Measurements from ENCODE around the gene DOCK8.

DOCK8 gene

DNA sequence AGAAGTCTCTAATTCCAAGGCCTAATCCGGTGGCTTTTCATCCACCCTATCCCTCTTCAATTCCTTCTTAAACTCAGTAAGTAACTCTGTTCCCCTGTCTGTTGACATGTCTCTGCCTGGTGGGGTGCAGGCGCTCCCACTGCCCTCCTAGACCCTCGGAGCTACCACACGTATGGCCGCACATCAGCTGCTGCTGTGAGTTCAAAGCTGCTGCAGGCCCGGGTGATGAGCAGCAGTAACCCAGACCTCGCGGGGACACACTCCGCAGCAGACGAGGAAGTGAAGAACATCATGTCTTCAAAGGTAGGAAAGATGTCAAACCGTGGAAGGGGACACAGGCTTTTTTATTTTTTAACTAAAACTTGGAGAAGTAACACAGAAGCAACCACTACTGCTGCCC lies 167.7 kb downstream of the DOCK8 start:
- POLR2A ChIA-PET, result no interaction called here
- CTCF ChIA-PET, result no interaction called here
- no peak for TF ChIP-seq BHLHE40 (IDR thresholded peaks at IDR 0.05; ENCODE audit: borderline replicate concordance)
- TF ChIP-seq, protein P1, sequence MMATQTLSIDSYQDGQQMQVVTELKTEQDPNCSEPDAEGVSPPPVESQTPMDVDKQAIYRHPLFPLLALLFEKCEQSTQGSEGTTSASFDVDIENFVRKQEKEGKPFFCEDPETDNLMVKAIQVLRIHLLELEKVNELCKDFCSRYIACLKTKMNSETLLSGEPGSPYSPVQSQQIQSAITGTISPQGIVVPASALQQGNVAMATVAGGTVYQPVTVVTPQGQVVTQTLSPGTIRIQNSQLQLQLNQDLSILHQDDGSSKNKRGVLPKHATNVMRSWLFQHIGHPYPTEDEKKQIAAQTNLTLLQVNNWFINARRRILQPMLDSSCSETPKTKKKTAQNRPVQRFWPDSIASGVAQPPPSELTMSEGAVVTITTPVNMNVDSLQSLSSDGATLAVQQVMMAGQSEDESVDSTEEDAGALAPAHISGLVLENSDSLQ (IDR thresholded peaks at IDR 0.05), result no peak
- TF ChIP-seq FOXM1 (IDR thresholded peaks at IDR 0.05; ENCODE audit: borderline replicate concordance), result no peak
- TF ChIP-seq HDGF (IDR thresholded peaks at IDR 0.05; ENCODE audit: borderline replicate concordance), result no peak
- TF ChIP-seq LEF1 (IDR thresholded peaks at IDR 0.05; ENCODE audit: borderline replicate concordance), result no peak
- TF ChIP-seq FOXA1 (IDR thresholded peaks at IDR 0.05), result no peak
- TF ChIP-seq FOXK2 (IDR thresholded peaks at IDR 0.05), result no peak
- TF ChIP-seq ZNF384 (IDR thresholded peaks at IDR 0.05), result no peak
- no peak for TF ChIP-seq TARDBP (IDR thresholded peaks at IDR 0.05)
- DNase-seq (ENCODE audit: extremely low spot score), result no peak

- DNase-seq (ENCODE audit: extremely low spot score), result peak; percentile 53
- CTCF ChIA-PET, result no interaction called here
- no peak for TF ChIP-seq NFRKB (IDR thresholded peaks at IDR 0.05)
- TF ChIP-seq TARDBP (IDR thresholded peaks at IDR 0.05), result no peak
- TF ChIP-seq HDGF (IDR thresholded peaks at IDR 0.05; ENCODE audit: borderline replicate concordance), result no peak
- TF ChIP-seq L3MBTL2 (conservative IDR thresholded peaks at IDR 0.05), result no peak
- TF ChIP-seq SUZ12 (IDR thresholded peaks at IDR 0.05), result no peak
- no peak for TF ChIP-seq ELF4 (IDR thresholded peaks at IDR 0.05)
- no peak for TF ChIP-seq SP1 (IDR thresholded peaks at IDR 0.05)
- TF ChIP-seq FOXM1 (IDR thresholded peaks at IDR 0.05; ENCODE audit: borderline replicate concordance), result no peak
- TF ChIP-seq, protein P1 (IDR thresholded peaks at IDR 0.05), result no peak
- TF ChIP-seq CTBP1 (IDR thresholded peaks at IDR 0.05; ENCODE audit: borderline replicate concordance), result no peak
- POLR2A ChIA-PET, result no interaction called here
Observed at GRCh38 chr9:385818-386398, 171.2 kb downstream of the DOCK8 start.

DNA sequence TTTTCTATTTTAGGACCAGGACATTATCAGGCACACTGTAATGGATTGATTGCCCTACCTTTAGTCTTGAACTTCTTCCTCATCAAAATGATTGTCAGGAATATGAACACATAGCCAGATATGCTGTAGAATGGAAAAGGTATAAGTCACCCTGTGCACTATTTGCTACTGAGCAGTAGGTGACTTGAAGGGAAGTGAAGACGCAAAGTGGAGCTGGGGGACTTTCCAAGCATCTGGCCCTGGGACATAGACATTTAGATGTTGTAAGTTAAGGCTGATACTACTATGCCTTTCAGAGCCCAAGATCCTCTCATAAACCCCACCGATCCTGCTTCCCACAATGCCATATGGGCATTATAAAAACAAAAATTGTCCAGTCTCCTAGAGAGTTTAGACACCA lies 174.5 kb downstream of the DOCK8 start:
- ChIA-PET POLR2A (no interaction called here), CTCF (no interaction called here)
- no peak for DNase-seq (ENCODE audit: extremely low spot score)
- no peak for TF ChIP-seq SP1 (IDR thresholded peaks at IDR 0.05)
- no peak for TF ChIP-seq HDGF (IDR thresholded peaks at IDR 0.05; ENCODE audit: borderline replicate concordance)
- TF ChIP-seq, protein P1 (IDR thresholded peaks at IDR 0.05), result no peak
- TF ChIP-seq TARDBP (IDR thresholded peaks at IDR 0.05), result no peak
- no peak for TF ChIP-seq ELF4 (IDR thresholded peaks at IDR 0.05)
- no peak for TF ChIP-seq LEF1 (IDR thresholded peaks at IDR 0.05; ENCODE audit: borderline replicate concordance)
- TF ChIP-seq FOXM1 (IDR thresholded peaks at IDR 0.05; ENCODE audit: borderline replicate concordance), result no peak
- no peak for TF ChIP-seq FOXA1 (IDR thresholded peaks at IDR 0.05)
- no peak for TF ChIP-seq BHLHE40 (IDR thresholded peaks at IDR 0.05; ENCODE audit: borderline replicate concordance)
- TF ChIP-seq ZNF384 (IDR thresholded peaks at IDR 0.05), result no peak

DNA sequence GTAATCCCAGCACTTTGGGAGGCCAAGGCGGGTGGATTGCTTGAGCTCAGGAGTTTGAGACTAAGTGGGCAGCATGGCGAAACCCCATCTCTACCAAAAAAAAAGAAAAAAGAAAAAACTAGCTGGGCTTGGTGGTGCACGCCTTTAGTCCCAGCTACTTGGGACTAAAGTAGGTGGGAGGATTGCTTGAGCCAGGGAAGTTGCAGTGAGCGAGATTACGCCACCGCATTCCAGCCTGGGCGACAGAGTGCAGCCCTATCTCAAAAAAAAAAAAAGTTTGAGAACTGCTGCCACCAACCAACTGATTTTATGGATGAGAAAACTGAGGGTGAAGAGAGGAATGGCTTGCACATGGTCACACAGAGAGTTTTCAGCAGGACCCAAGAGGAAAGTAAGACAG lies 175.1 kb downstream of the DOCK8 start:
- no peak for DNase-seq (ENCODE audit: extremely low spot score)
- CTCF ChIA-PET, result no interaction called here
- POLR2A ChIA-PET, result no interaction called here
- TF ChIP-seq HDGF (IDR thresholded peaks at IDR 0.05; ENCODE audit: borderline replicate concordance), result no peak
- TF ChIP-seq, protein P1 (IDR thresholded peaks at IDR 0.05), result no peak
- no peak for TF ChIP-seq FOXM1 (IDR thresholded peaks at IDR 0.05; ENCODE audit: borderline replicate concordance)
- no peak for TF ChIP-seq ARNT (IDR thresholded peaks at IDR 0.05)
- TF ChIP-seq ELF4 (IDR thresholded peaks at IDR 0.05), result no peak
- TF ChIP-seq SUZ12 (IDR thresholded peaks at IDR 0.05), result no peak
- no peak for TF ChIP-seq L3MBTL2 (conservative IDR thresholded peaks at IDR 0.05)
- no peak for TF ChIP-seq FOXA1 (IDR thresholded peaks at IDR 0.05)
- TF ChIP-seq SP1 (IDR thresholded peaks at IDR 0.05), result no peak
- TF ChIP-seq LEF1 (IDR thresholded peaks at IDR 0.05; ENCODE audit: borderline replicate concordance), result no peak
- no peak for TF ChIP-seq BHLHE40 (IDR thresholded peaks at IDR 0.05; ENCODE audit: borderline replicate concordance)
- TF ChIP-seq TARDBP (IDR thresholded peaks at IDR 0.05), result no peak
- no peak for TF ChIP-seq CTBP1 (IDR thresholded peaks at IDR 0.05; ENCODE audit: borderline replicate concordance)
- no peak for TF ChIP-seq ZNF384 (IDR thresholded peaks at IDR 0.05)
- no peak for TF ChIP-seq NFRKB (IDR thresholded peaks at IDR 0.05)

- no peak for DNase-seq (ENCODE audit: extremely low spot score)
- TF ChIP-seq ARNT (IDR thresholded peaks at IDR 0.05) (no peak), TARDBP (IDR thresholded peaks at IDR 0.05) (no peak), FOXM1 (IDR thresholded peaks at IDR 0.05; ENCODE audit: borderline replicate concordance) (no peak), ZNF384 (IDR thresholded peaks at IDR 0.05) (no peak), HDGF (IDR thresholded peaks at IDR 0.05; ENCODE audit: borderline replicate concordance) (no peak), CTBP1 (IDR thresholded peaks at IDR 0.05; ENCODE audit: borderline replicate concordance) (no peak), NFRKB (IDR thresholded peaks at IDR 0.05) (no peak), SUZ12 (IDR thresholded peaks at IDR 0.05) (no peak), FOXK2 (IDR thresholded peaks at IDR 0.05) (no peak), BHLHE40 (IDR thresholded peaks at IDR 0.05; ENCODE audit: borderline replicate concordance) (no peak), LEF1 (IDR thresholded peaks at IDR 0.05; ENCODE audit: borderline replicate concordance) (no peak), SP1 (IDR thresholded peaks at IDR 0.05) (no peak), L3MBTL2 (conservative IDR thresholded peaks at IDR 0.05) (no peak), ELF4 (IDR thresholded peaks at IDR 0.05) (no peak), FOXA1 (IDR thresholded peaks at IDR 0.05) (no peak)
- TF ChIP-seq, protein P1 (IDR thresholded peaks at IDR 0.05), result no peak
- ChIA-PET POLR2A (no interaction called here), CTCF (no interaction called here)
Observed at GRCh38 chr9:392077-392804, 177.6 kb downstream of the DOCK8 start.
